ENCODE data around the gene RPS5.

GRCh38 chr19:58361900-58362271 lies 25.2 kb upstream of the RPS5 start:
- TF ChIP-seq, protein P1, sequence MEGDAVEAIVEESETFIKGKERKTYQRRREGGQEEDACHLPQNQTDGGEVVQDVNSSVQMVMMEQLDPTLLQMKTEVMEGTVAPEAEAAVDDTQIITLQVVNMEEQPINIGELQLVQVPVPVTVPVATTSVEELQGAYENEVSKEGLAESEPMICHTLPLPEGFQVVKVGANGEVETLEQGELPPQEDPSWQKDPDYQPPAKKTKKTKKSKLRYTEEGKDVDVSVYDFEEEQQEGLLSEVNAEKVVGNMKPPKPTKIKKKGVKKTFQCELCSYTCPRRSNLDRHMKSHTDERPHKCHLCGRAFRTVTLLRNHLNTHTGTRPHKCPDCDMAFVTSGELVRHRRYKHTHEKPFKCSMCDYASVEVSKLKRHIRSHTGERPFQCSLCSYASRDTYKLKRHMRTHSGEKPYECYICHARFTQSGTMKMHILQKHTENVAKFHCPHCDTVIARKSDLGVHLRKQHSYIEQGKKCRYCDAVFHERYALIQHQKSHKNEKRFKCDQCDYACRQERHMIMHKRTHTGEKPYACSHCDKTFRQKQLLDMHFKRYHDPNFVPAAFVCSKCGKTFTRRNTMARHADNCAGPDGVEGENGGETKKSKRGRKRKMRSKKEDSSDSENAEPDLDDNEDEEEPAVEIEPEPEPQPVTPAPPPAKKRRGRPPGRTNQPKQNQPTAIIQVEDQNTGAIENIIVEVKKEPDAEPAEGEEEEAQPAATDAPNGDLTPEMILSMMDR (IDR thresholded peaks at IDR 0.05): no peak
- TF ChIP-seq POLR2A (IDR thresholded peaks at IDR 0.05): no peak

All from thyroid gland (tissue), 4 donors.